Measurements from ENCODE around the gene RIPK4.

GRCh38 chr21:41759926-41760325 is 6.9 kb downstream of the RIPK4 start:
- TF ChIP-seq POLR2A (IDR thresholded peaks at IDR 0.05; ENCODE audit: low read depth), result no peak
- TF ChIP-seq, protein P1, sequence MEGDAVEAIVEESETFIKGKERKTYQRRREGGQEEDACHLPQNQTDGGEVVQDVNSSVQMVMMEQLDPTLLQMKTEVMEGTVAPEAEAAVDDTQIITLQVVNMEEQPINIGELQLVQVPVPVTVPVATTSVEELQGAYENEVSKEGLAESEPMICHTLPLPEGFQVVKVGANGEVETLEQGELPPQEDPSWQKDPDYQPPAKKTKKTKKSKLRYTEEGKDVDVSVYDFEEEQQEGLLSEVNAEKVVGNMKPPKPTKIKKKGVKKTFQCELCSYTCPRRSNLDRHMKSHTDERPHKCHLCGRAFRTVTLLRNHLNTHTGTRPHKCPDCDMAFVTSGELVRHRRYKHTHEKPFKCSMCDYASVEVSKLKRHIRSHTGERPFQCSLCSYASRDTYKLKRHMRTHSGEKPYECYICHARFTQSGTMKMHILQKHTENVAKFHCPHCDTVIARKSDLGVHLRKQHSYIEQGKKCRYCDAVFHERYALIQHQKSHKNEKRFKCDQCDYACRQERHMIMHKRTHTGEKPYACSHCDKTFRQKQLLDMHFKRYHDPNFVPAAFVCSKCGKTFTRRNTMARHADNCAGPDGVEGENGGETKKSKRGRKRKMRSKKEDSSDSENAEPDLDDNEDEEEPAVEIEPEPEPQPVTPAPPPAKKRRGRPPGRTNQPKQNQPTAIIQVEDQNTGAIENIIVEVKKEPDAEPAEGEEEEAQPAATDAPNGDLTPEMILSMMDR (IDR thresholded peaks at IDR 0.05), result no peak

Data from esophagus muscularis mucosa (tissue), 3 donors.